Stomach (tissue), 4 donors: ENCODE data around the gene PRDX2.

Experiments used
- EP300 ChIP-seq: sonication (generic); formaldehyde crosslinking; IDR thresholded peaks from one replicate; pipeline ENCODE4 v1.6.1; 2017; ENCODE audit warnings: antibody characterized with exemption
- POLR2A ChIP-seq, 4 donors: fragments of 450-650 bp; IDR thresholded peaks; one replicate each; pipeline ENCODE4 v1.6.1; 2016; ENCODE audit warnings: antibody characterized with exemption in 4 of 4, control low read depth in 2 of 4, mild to moderate bottlenecking in 1 of 4, moderate library complexity in 1 of 4
- TF ChIP-seq, protein P1 (sequence below), 7 experiments: fragments of 450-650 bp in 4 of 7; fragments of 200-600 bp in 3 of 7; sonication (generic) in 3 of 7; IDR thresholded peaks; one replicate each; pipeline ENCODE4 v1.5.1; 2016 to 2019; ENCODE audit warnings: antibody characterized with exemption in 7 of 7, control low read depth in 2 of 7, mild to moderate bottlenecking in 1 of 7

DNA sequence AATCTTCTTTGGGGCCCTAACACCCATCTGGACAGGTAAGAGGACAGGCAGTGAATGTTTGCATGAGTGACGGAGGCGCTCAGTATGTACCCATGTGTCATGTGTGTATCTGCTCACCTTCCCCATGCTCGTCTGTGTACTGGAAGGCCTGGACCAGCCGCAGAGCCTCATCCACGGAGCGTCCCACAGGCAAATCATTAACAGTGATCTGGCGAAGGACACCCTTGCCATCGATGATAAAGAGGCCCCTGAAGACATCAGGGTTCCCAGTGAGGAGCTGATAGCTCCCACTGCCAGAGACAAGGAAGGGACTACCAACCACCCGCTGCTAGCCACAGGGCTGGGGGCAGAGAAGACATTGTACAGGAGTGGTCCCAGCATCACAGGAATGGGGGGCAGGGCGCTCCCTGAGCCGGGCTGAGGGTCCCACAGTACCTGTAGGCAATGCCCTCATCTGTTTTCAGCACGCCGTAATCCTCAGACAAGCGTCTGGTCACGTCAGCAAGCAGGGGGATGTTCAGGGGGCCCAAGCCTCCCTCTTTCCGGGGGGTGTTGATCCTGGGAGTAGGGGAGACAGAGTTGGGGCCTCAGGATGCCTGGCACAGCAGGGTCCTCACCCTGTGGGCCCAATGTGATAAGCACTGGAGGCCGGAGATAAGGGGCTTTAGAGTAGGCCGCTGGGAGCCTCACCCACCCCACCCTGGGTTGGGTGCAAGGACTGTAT, 1.7 kb downstream of the PRDX2 start:
- TF ChIP-seq POLR2A (IDR thresholded peaks at IDR 0.05): no peak
- TF ChIP-seq, protein P1, sequence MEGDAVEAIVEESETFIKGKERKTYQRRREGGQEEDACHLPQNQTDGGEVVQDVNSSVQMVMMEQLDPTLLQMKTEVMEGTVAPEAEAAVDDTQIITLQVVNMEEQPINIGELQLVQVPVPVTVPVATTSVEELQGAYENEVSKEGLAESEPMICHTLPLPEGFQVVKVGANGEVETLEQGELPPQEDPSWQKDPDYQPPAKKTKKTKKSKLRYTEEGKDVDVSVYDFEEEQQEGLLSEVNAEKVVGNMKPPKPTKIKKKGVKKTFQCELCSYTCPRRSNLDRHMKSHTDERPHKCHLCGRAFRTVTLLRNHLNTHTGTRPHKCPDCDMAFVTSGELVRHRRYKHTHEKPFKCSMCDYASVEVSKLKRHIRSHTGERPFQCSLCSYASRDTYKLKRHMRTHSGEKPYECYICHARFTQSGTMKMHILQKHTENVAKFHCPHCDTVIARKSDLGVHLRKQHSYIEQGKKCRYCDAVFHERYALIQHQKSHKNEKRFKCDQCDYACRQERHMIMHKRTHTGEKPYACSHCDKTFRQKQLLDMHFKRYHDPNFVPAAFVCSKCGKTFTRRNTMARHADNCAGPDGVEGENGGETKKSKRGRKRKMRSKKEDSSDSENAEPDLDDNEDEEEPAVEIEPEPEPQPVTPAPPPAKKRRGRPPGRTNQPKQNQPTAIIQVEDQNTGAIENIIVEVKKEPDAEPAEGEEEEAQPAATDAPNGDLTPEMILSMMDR (IDR thresholded peaks at IDR 0.05): no peak
- TF ChIP-seq EP300: no peak
